Epithelial cell of proximal tubule (primary cell): Measurements from ENCODE around the gene UGT2B10. TPM values are rescaled to one million over a fixed set of nuclear protein-coding genes. Genes with fewer than 3 reads are reported as not detected.
"Not testable (repeated sequence)": the region's sequence is repeated elsewhere in the genome, so short reads cannot be mapped to it uniquely, and the experiment has no call there.

Source experiments
- DNase-seq: peaks from one replicate; pipeline ENCODE4 v3.0.0-alpha.2; 2011; ENCODE audit warnings: low read depth
- H3K4me3 ChIP-seq: 2 replicates; pipeline ENCODE4 v1.5.1; 2011; ENCODE audit warnings: low read depth, mild to moderate bottlenecking, low read length
- CTCF ChIP-seq: conservative IDR thresholded peaks from 2 replicates; pipeline ENCODE4 v1.5.1; 2012; ENCODE audit warnings: low read depth, mild to moderate bottlenecking, low read length
- total RNA-seq: library from RNA; depleted of rRNA; stranded (reverse); fragments of >200 nt; gene quantifications from 2 replicates; pipeline ENCODE4 v1.2.3, GENCODE V29; 2015

UGT2B10 gene
- total RNA-seq, result not detected in 2 replicates

- not testable (repeated sequence) for H3K4me3 ChIP-seq, DNase-seq
Observed at GRCh38 chr4:68815617-68816409, at the start of gene UGT2B10. UGT2B10 (plus strand) TSS chr4:68815994; CDS start chr4:68816020, 26 bp downstream.

- DNase-seq, H3K4me3 ChIP-seq: not testable (repeated sequence)
Observed at GRCh38 chr4:68771836-68772235, 44.0 kb upstream of the UGT2B10 start.

- no peak overlapping the region for H3K4me3 ChIP-seq
- TF ChIP-seq CTCF, result no peak
- no peak for DNase-seq
Observed at GRCh38 chr4:68773699-68774098, 42.1 kb upstream of the UGT2B10 start.

GRCh38 chr4:68780232-68780631, 35.6 kb upstream of the UGT2B10 start:
- no peak overlapping the region for H3K4me3 ChIP-seq
- DNase-seq, result no peak
- TF ChIP-seq CTCF, result no peak

- no peak for TF ChIP-seq CTCF
- DNase-seq, result no peak
- no peak overlapping the region for H3K4me3 ChIP-seq
Observed at GRCh38 chr4:68797048-68797447, 18.7 kb upstream of the UGT2B10 start.

GRCh38 chr4:68797618-68798017, 18.2 kb upstream of the UGT2B10 start:
- no peak for TF ChIP-seq CTCF
- no peak for DNase-seq
- H3K4me3 ChIP-seq, result no peak overlapping the region

GRCh38 chr4:68803013-68803412, 12.8 kb upstream of the UGT2B10 start:
- DNase-seq, result no peak
- no peak for TF ChIP-seq CTCF
- H3K4me3 ChIP-seq, result no peak overlapping the region

- TF ChIP-seq CTCF, result no peak
- no peak overlapping the region for H3K4me3 ChIP-seq
- no peak for DNase-seq
Observed at GRCh38 chr4:68808060-68808459, 7.7 kb upstream of the UGT2B10 start.
